ENCODE measurements around the gene EVX1. TPM values are rescaled to one million over a fixed set of nuclear protein-coding genes. Genes with fewer than 3 reads are reported as not detected.

The EVX1 gene
- total and polyA plus RNA-seq, 2 of the 13 experiments (the other 11 are each of a cell fraction or from before 2014, with no cell fraction given): not detected

DNA sequence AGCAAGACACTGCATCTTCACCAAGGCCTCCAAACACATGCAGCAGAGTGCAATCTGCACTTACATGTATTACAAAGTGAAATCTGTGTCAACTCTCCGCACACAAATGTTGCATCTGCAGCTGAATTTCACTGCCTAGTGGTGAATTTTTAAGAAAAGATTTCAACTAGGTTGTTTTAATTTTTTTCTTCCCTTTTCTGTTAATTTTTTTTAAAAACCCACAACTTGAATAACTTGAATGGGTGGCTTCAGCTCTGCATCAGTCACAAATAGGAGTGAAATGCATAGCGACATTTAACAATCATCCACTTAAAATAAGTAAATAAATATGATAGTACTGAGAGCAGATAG lies 48.6 kb upstream of the EVX1 start:
- Histone ChIP-seq H3K9me3 (ENCODE audit: low read length) (no peaks in the 10 kb centered on the region), H2AFZ (ENCODE audit: low read length) (no peak overlapping the region), H3K36me3 (replicated peaks in 1 of 2; ENCODE audit: control insufficient read depth in 1 of 2, insufficient read depth in 2 of 2, low read length in 2 of 2) (no peaks in the 10 kb centered on the region), H3K79me2 (ENCODE audit: insufficient read depth, low read length) (no peaks in the 10 kb centered on the region), H3K4me2 (ENCODE audit: low read depth, low read length) (no peak overlapping the region), H3K9ac (ENCODE audit: insufficient read depth, low read depth, low read length) (no peak overlapping the region), H4K20me1 (ENCODE audit: insufficient read depth, low read length) (peaks cover 1% of the 10 kb centered on the region; the same call in 1 of the 2 replicates), H3K4me1 (ENCODE audit: insufficient read depth, low read length) (peaks cover 12% of the 10 kb centered on the region), H3K27me3 (ENCODE audit: control insufficient read depth in 1 of 2, insufficient read depth in 2 of 2, low read length in 2 of 2) (peaks cover 9 to 68% of the 10 kb centered on the region in 2 experiments), H3K4me3 (replicated peaks in 1 of 3; ENCODE audit: insufficient read depth in 1 of 3, low read depth in 2 of 3, low read length in 3 of 3) (no peak overlapping the region), H3K27ac (ENCODE audit: extremely low read length, insufficient read depth, low read length) (no peak overlapping the region)
- DNase-seq (ENCODE audit: low spot score) (no peak), FAIRE-seq (no peak), ATAC-seq (no peak)
- POLR2A ChIA-PET: no interaction called here
- BruUV-seq (replicated peaks): no TSS peak
- TF ChIP-seq POLR2G (IDR thresholded peaks at IDR 0.05; ENCODE audit: low read depth, low read length): no peak
- no peak for TF ChIP-seq FOSL2 (CRISPR knock-in tag; IDR thresholded peaks at IDR 0.05)
- TF ChIP-seq, protein P1, sequence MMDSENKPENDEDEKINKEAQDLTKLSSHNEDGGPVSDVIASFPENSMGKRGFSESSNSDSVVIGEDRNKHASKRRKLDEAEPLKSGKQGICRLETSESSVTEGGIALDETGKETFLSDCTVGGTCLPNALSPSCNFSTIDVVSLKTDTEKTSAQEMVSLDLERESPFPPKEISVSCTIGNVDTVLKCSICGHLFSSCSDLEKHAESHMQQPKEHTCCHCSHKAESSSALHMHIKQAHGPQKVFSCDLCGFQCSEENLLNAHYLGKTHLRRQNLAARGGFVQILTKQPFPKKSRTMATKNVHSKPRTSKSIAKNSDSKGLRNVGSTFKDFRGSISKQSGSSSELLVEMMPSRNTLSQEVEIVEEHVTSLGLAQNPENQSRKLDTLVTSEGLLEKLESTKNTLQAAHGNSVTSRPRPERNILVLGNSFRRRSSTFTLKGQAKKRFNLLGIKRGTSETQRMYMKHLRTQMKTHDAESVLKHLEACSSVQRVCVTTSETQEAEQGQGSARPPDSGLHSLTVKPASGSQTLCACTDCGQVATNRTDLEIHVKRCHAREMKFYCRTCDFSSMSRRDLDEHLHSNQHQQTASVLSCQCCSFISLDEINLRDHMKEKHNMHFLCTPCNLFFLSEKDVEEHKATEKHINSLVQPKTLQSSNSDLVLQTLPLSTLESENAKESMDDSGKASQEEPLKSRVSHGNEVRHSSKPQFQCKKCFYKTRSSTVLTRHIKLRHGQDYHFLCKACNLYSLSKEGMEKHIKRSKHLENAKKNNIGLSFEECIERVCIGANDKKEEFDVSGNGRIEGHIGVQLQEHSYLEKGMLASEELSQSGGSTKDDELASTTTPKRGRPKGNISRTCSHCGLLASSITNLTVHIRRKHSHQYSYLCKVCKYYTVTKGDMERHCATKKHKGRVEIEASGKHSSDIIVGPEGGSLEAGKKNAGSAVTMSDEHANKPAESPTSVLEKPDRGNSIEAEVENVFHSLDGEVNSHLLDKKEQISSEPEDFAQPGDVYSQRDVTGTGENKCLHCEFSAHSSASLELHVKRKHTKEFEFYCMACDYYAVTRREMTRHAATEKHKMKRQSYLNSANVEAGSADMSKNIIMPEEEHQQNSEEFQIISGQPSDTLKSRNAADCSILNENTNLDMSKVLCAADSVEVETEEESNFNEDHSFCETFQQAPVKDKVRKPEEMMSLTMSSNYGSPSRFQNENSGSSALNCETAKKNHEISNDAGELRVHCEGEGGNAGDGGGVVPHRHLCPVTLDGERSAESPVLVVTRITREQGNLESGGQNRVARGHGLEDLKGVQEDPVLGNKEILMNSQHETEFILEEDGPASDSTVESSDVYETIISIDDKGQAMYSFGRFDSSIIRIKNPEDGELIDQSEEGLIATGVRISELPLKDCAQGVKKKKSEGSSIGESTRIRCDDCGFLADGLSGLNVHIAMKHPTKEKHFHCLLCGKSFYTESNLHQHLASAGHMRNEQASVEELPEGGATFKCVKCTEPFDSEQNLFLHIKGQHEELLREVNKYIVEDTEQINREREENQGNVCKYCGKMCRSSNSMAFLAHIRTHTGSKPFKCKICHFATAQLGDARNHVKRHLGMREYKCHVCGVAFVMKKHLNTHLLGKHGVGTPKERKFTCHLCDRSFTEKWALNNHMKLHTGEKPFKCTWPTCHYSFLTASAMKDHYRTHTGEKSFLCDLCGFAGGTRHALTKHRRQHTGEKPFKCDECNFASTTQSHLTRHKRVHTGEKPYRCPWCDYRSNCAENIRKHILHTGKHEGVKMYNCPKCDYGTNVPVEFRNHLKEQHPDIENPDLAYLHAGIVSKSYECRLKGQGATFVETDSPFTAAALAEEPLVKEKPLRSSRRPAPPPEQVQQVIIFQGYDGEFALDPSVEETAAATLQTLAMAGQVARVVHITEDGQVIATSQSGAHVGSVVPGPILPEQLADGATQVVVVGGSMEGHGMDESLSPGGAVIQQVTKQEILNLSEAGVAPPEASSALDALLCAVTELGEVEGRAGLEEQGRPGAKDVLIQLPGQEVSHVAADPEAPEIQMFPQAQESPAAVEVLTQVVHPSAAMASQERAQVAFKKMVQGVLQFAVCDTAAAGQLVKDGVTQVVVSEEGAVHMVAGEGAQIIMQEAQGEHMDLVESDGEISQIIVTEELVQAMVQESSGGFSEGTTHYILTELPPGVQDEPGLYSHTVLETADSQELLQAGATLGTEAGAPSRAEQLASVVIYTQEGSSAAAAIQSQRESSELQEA (CRISPR knock-in tag; IDR thresholded peaks at IDR 0.05; ENCODE audit: not compliant biosample characterization): no peak
- no peak for TF ChIP-seq KIAA2018 (CRISPR knock-in tag; IDR thresholded peaks at IDR 0.05; ENCODE audit: borderline replicate concordance)
- TF ChIP-seq, protein P2, sequence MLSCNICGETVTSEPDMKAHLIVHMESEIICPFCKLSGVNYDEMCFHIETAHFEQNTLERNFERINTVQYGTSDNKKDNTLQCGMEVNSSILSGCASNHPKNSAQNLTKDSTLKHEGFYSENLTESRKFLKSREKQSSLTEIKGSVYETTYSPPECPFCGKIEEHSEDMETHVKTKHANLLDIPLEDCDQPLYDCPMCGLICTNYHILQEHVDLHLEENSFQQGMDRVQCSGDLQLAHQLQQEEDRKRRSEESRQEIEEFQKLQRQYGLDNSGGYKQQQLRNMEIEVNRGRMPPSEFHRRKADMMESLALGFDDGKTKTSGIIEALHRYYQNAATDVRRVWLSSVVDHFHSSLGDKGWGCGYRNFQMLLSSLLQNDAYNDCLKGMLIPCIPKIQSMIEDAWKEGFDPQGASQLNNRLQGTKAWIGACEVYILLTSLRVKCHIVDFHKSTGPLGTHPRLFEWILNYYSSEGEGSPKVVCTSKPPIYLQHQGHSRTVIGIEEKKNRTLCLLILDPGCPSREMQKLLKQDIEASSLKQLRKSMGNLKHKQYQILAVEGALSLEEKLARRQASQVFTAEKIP (CRISPR knock-in tag; IDR thresholded peaks at IDR 0.05; ENCODE audit: borderline replicate concordance): no peak
- no peak for TF ChIP-seq MYC (CRISPR knock-in tag; IDR thresholded peaks at IDR 0.05; ENCODE audit: borderline replicate concordance)
- in situ Hi-C loops (cut with HindIII; ENCODE audit: extremely low pct_ligation_motif_present, low pct_unique_long_range_greater_than_20kb): no loop called here
- 44% methylated on average over 2 of the region's 2 CpGs for WGBS (ENCODE audit: low lambda C conversion rate)
- CTCF ChIA-PET (ENCODE audit: low intra/inter-chr PET ratio, low total read pairs): no interaction called here
- intact Hi-C loops (cut with micrococcal nuclease; ENCODE audit: unreplicated experiment): loop anchor here (10.0 kb wide), 1 partner anchor 411 kb away; no protein-coding TSS in a partner anchor
